Measurements from ENCODE around the gene YWHAB. TPM values are rescaled to one million over a fixed set of nuclear protein-coding genes. Genes with fewer than 3 reads are reported as not detected.

Gene YWHAB
- total RNA-seq, 1 experiment from 2014 or later = 134 TPM

Other genes starting within 250 kb of the YWHAB start
- gene ADA, start 234.0 kb upstream of the YWHAB start, total RNA-seq (2014; rRNA removed; shearing (Covaris generic)) = 12.4 and 13.2 TPM in 2 replicates
- gene CCN5, start 170.3 kb upstream of the YWHAB start, total RNA-seq (2014; rRNA removed; shearing (Covaris generic)) = 0.45 and 0.85 TPM in 2 replicates
- gene KCNK15, start 139.8 kb upstream of the YWHAB start, total RNA-seq (2014; rRNA removed; shearing (Covaris generic)) = 0.13 TPM in 1 of 2 replicates, not detected in the other
- 10.7 and 10.9 TPM in 2 replicates for gene RIMS4, start 75.2 kb upstream of the YWHAB start, total RNA-seq (2014; rRNA removed; shearing (Covaris generic))
- 13.3 and 17.1 TPM in 2 replicates for gene PABPC1L, start 24.4 kb downstream of the YWHAB start, total RNA-seq (2014; rRNA removed; shearing (Covaris generic))
- gene TOMM34, start 74.7 kb downstream of the YWHAB start, total RNA-seq (2014; rRNA removed; shearing (Covaris generic)) = 41.5 and 41.8 TPM in 2 replicates
- gene STK4, start 80.8 kb downstream of the YWHAB start, total RNA-seq (2014; rRNA removed; shearing (Covaris generic)) = 31.4 and 34.4 TPM in 2 replicates
- gene KCNS1, start 215.4 kb downstream of the YWHAB start, total RNA-seq (2014; rRNA removed; shearing (Covaris generic)) = 1.1 and 1.7 TPM in 2 replicates
- not detected in 2 replicates for gene WFDC5, start 229.5 kb downstream of the YWHAB start, total RNA-seq (2014; rRNA removed; shearing (Covaris generic))
- not detected in 2 replicates for gene WFDC12, start 238.8 kb downstream of the YWHAB start, total RNA-seq (2014; rRNA removed; shearing (Covaris generic))